Stromal cell of bone marrow (primary cell): ENCODE data around the gene SPINK13.
"Not testable (repeated sequence)": the region's sequence is repeated elsewhere in the genome, so short reads cannot be mapped to it uniquely, and the experiment has no call there.

ENCODE experiments used
- DNase-seq: peaks from one replicate; pipeline ENCODE4 v3.0.0-alpha.2; 2012; ENCODE audit warnings: low read depth

The SPINK13 gene

GRCh38 chr5:148268566-148268965, at the start of gene SPINK13:
Gene SPINK13, plus strand, starts transcription at chr5:148268794. Its CDS starts 1,279 bp downstream, at chr5:148270073.
- peak; percentile 65 for DNase-seq

- no peak for DNase-seq
Measured at GRCh38 chr5:148221508-148221907, 47.1 kb upstream of the SPINK13 start.

- DNase-seq = peak; percentile 34
Measured at GRCh38 chr5:148224117-148224742, 44.4 kb upstream of the SPINK13 start.

DNA sequence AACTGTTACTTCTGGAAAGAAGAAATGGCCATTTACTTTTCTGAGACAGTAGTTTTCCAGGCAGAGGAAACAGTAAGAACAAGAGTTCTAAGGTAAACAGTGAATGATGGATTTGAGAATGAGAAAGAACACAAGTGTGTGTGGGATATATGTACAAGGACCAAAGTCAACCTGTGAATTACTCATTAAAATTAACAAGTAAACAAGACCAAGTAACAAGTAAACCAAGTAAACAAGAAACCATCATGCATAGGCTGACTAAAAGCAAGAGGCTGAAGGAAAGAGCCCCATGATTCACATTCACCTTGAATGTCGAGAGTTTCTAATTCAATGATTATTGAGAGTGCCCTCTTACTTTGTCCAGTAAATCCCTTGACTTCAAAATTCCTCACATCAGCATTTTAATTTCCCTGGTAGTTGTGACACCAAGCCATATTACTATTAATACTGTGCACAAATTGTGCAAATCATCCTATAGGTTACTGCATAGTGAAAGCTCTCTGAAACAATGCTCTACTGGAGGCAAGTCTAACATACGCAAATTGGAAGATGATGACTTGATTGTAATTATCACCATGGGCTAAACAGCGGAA, 40.1 kb upstream of the SPINK13 start:
- no peak for DNase-seq

DNA sequence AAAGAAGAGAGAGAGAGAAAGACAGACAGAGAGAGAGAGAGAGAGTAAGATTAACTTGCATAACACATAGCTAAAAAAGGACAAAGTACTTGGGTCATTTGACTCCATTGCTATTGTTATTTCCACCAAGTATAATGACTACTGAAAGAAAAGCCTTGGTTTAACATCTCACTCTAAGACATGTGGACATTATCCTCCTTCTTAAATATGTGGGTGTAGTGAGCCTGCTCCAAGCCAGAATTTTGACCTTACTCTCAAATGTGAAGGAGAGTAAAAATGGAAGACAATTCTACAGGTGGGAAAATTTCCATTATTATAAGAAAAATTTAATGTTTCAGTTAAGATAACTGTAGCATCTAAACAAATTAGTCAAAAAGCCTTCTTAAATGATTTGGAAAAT, 38.8 kb upstream of the SPINK13 start:
- DNase-seq = no peak

DNA sequence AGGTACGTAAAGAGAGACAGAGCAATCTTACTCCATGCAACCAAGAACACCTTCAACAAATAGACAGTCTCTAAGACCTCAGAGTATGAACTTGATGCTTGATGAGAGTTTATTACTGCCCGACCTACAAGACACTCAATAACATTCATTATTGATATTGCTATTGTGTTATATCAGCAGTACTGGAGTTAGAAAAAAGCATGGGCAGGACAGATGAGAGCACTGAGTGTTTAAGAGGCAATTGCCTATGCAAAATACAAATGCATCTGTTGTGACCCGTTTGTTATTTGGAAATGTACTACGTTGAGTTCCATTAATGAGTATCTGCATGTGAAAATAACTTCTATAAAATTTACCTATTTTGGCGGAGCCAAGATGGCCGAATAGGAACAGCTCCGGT, 38.4 kb upstream of the SPINK13 start:
- DNase-seq = no peak

GRCh38 chr5:148237785-148238417, 30.7 kb upstream of the SPINK13 start:
- no peak for DNase-seq

GRCh38 chr5:148238418-148238794, 30.2 kb upstream of the SPINK13 start, which contains the start of gene MARCOL:
Gene MARCOL, plus strand, starts transcription at chr5:148238525. Its CDS starts 73 bp downstream, at chr5:148238598.
- no peak for DNase-seq

- DNase-seq = no peak
Measured at GRCh38 chr5:148248894-148249293, 19.7 kb upstream of the SPINK13 start.

GRCh38 chr5:148255456-148255855, 13.1 kb upstream of the SPINK13 start:
- DNase-seq = peak; percentile 8

- DNase-seq = no peak
Measured at GRCh38 chr5:148259288-148259687, 9.3 kb upstream of the SPINK13 start.

DNA sequence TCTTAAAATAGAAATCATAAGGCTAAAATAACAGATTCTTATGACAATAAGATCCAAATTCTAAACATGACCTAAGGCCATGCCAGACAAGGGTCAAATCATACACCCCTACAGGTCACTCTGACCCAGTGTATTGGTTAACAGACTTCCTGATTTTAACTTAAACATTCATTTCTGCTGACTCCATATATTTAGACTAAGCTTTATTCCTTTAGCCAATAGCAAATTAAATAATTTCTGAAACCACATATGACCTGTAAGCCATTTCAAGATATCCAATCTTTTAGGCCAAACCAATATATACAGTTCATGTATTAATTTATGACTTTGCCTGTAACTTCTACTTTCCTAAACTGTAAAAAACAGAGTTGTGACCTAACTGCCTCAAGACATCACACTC, 7.4 kb upstream of the SPINK13 start:
- DNase-seq = no peak

DNA sequence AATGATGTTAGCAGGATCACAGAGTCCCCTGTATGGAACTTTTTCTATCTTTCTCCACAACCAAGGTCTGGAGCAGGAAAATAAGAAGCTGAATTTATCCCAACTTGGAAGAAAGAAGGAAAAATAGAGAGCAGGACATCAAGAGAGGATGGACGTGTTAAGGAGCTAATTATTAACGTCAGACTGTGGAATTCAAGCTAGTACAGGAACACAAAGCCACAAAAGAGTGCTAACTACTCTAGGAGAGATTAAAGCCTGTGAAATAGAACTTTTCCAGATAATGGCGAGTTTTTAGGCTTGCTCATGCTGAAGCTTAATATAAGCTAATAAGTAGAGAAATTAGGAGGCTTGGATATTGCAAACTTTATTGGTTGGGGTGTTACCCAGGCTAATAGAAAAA, 632 bp upstream of the SPINK13 start:
- no peak for DNase-seq

DNA sequence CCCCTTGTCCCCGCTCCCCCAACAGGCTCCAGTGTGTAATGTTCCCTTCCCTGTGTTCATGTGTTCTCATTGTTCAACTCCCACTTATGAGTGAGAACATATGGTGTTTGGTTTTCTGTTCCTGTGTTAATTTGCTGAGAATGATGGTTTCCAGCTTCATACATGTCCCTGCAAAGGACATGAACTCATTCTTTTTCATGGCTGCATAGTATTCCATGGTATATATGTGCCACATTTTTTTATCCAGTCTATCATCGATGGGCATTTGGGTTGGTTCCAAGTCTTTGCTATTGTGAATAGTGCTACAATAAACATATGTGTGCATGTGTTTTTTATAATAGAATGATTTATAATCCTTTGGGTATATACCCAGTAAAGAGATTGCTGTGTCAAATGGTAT, 6.5 kb downstream of the SPINK13 start:
- not testable (repeated sequence) for DNase-seq

DNA sequence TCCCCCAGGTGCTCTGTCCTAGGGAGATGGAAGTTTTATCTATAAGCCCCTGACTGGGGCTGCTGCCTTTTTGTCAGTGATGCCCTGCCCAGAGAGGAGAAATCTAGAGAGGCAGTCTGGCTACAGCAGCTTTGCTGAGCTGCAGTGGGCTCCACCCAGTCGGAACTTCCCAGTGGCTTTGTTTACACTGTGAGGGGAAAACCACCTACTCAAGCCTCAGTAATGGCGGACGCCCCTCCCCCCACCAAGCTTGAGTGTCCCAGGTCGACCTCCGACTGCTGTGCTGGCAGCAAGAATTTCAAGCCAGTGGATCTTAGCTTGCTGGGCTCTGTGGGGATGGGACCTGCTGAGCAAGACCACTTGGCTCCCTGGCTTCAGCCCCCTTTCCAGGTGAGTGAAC, 12.3 kb downstream of the SPINK13 start:
- DNase-seq = not testable (repeated sequence)

DNA sequence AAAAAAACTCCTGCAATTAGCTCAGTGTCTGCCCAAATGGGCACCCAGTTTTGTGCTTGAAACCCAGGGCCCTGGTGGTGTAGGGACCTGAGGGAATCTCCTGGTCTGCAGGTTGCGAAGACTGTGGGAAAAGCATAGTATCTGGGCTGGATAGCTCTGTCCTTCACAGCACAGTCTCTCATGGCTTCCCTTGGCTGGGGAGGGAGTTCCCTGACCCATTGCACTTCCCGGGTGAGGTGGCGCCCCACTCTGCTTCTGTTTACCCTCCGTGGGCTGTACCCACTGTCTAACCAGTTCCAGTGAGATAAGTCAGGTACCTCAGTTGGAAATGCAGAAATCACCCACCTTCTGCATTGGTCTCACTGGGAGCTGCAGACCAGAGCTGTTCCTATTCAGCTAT, 12.7 kb downstream of the SPINK13 start:
- DNase-seq = not testable (repeated sequence)

DNA sequence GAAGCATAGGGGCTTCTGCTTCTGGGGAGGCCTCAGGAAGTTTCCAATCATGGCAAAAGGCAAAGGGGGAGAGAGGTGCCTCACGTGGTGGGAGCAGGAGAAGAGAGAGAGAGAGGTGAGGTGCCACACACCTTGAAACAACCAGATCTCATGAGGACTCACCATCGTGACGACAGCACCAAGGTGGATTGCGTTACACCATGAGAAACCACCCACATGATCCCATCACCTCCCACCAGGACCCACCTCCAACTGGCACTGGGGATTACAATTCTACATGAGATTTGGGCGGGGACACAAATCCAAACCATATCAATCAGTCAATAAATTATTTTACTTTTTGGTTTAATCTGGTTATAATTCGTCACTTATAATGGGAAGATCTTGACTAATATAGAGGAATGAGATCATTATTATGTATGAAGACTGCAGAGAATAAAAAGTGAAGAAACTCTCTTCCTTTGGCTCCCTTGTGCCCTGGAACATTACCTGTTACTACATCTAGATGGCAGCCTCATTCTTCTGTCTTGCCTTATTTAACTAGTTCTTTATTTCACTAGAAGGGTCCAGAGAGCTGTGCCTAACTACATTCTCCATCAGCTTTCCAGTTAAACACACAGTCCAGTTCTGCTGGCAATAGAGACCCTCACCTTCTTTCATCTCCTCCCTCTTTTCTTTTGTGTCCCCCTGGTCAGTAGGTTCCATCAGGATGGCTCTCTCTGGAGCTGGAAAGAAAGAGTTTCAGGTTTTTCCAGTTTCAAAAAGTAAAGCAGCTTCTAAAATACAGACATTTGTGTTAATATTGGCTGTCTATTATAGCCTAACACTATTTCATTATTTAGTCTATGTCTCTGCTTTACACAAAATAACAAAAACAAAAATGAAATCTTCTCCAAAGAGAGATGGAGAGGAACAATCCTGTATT, 21.9 kb downstream of the SPINK13 start:
- DNase-seq = peak; percentile 3

GRCh38 chr5:148297731-148298130, 29.1 kb downstream of the SPINK13 start:
- DNase-seq = no peak

GRCh38 chr5:148306446-148306845, 37.9 kb downstream of the SPINK13 start:
- no peak for DNase-seq

- DNase-seq = no peak
Measured at GRCh38 chr5:148309019-148309418, 40.4 kb downstream of the SPINK13 start.

- DNase-seq = no peak
Measured at GRCh38 chr5:148309746-148310145, 41.2 kb downstream of the SPINK13 start.

DNA sequence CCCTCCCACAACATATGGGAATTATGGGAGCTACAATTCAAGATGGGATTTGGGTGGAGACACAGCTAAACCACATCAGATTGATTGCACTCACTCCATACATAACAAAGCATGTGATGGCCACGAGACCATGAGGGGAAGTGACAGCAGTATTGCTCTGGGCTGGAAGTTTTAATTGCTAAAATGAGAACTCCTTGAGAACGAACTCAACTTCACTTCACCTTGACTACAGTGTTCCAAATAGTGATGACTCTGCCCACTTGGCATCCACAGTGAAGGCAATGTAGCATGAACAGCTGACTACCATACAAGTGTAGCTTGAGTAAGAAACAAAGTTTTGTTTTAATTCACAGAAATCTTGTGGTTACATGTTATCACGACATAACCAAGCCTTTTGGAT, 42.9 kb downstream of the SPINK13 start:
- DNase-seq = no peak
